Measurements from ENCODE around the gene ACTL7A.

The ACTL7A gene

Small RNA genes within 50 kb of the gene (small RNA-seq; reads per million reads assigned to genes)
- gene AL359692.1: 0 reads per million in 2 experiments

Measured in SK-N-DZ (cell line).